Glomerular endothelial cell (primary cell): Measurements from ENCODE around the gene TGM3. TPM values are rescaled to one million over a fixed set of nuclear protein-coding genes. Genes with fewer than 3 reads are reported as not detected.

Source experiments
- DNase-seq: peaks from one replicate; pipeline ENCODE4 v3.0.0-alpha.2; 2011; ENCODE audit warnings: low read depth, low spot score; ENCODE audit errors: extremely low read depth
- total RNA-seq: library from RNA; depleted of rRNA; stranded (reverse); fragments of >200 nt; gene quantifications from 2 replicates; pipeline ENCODE4 v1.2.3, GENCODE V29; 2015

Gene TGM3
- total RNA-seq, 1 donor from 2014 or later: not detected

- no peak for DNase-seq
These were observed 8.4 kb downstream of the TGM3 start for GRCh38 chr20:2304180-2304579.

GRCh38 chr20:2305029-2305428 lies 9.2 kb downstream of the TGM3 start:
- DNase-seq: no peak

- DNase-seq: no peak
These were observed 9.7 kb downstream of the TGM3 start for GRCh38 chr20:2305479-2305878.

- DNase-seq: no peak
These were observed 10.1 kb downstream of the TGM3 start for GRCh38 chr20:2305946-2306345.

GRCh38 chr20:2307136-2307535 lies 11.3 kb downstream of the TGM3 start:
- no peak for DNase-seq

DNA sequence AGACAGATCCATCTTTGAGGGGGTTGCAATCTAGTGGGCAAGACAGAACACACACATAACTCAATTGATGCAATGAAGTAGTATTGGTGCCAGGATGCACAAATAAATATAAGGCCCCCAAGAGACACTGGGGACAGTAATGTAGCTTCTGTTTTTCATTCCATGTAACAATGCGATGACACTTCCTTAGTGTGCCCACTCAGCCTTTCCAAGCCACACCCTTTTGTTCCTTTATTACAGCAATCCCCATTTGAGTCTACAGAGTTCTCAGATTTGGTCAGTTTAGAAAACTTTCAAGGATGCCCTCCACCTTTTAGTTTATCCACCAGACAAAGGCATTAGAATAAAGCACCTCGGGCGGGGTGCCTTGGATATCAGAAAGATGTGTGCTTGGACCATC lies 15.5 kb downstream of the TGM3 start:
- no peak for DNase-seq

DNA sequence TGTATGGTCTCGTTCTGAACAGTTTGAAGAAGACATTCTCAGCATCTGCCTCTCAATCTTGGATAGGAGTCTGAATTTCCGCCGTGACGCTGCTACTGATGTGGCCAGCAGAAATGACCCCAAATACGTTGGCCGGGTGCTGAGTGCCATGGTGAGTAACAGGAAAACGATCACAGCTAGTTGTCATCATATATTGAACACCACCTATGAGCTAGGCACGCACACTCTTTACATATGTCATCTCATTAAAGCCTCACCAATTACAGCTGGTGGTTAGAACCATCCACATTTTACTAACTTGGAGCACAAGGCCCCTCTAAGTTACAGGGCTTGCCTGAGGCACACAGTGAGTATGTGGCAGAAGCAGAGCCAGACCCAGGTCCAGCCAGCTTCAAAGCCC lies 17.1 kb downstream of the TGM3 start:
- no peak for DNase-seq

DNA sequence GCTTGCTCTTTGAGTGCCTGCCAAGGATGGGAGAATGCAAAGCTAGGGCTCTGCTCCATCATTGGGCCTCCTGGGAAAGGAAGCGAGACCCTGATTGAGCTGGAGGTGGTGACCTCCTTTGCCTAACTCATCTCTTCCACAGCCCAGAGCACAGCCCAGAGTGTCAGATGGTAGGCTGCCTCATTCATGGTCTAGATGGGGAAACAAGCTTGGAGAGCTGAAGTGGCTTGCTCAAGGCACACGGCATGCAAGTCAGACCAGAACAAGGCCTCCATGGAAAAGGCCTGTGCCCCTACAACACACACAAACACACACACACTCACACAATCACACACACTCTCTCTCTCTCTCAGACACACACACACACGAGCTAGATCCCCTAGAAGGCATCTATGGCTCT lies 17.5 kb downstream of the TGM3 start:
- no peak for DNase-seq

DNA sequence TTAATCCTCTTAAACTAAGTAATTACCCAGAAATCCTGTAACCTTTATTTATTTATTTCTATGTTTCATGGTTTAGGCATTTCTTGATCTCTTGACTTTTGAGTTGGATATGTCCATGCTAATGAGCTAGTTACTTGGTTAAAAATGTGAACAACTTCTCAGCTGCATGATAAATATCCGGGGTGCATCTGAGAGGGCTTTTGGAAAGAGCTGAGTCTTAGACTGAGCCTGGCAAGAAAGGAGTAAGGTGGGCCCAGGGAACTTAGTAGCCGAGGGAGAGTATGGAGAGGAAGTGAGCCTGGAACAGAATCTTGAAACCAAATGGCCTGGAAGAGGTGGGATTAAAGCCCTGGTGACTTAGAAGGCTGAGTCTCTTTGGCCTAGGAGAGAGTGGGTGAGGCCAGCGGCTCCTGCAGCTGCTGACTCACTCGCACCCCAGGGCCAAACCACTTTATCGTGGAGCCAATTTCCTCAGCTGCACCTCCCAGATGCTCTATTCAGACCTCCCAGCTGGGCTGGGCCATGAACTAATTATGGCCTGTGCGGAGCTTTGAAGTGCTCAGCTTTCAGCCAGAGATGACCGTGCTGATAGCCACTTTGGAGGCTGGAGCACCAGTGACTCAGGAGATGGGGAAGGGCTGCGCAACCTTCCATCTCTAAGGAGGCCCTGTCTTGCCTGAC lies 19.1 kb downstream of the TGM3 start:
- DNase-seq: no peak

GRCh38 chr20:2315440-2315778 lies 19.6 kb downstream of the TGM3 start:
- DNase-seq: no peak

DNA sequence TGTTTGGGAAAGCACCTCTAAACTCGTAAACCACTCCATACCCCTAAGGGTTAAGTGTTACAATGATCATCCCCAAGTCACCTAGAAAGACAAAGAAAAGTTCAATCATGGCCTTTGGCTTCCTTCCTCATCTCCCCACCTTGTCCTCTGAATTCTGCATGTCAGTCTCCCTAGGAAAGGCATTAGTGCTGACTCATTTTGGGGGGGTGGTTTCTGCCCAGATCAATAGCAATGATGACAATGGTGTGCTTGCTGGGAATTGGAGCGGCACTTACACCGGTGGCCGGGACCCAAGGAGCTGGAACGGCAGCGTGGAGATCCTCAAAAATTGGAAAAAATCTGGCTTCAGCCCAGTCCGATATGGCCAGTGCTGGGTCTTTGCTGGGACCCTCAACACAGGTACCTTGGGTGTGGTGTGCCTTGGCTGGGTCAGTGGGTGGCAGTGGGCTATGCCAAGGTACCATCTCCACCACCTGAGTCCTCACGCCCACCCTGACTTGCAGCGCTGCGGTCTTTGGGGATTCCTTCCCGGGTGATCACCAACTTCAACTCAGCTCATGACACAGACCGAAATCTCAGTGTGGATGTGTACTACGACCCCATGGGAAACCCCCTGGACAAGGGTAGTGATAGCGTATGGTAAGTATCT lies 21.2 kb downstream of the TGM3 start:
- DNase-seq: no peak

DNA sequence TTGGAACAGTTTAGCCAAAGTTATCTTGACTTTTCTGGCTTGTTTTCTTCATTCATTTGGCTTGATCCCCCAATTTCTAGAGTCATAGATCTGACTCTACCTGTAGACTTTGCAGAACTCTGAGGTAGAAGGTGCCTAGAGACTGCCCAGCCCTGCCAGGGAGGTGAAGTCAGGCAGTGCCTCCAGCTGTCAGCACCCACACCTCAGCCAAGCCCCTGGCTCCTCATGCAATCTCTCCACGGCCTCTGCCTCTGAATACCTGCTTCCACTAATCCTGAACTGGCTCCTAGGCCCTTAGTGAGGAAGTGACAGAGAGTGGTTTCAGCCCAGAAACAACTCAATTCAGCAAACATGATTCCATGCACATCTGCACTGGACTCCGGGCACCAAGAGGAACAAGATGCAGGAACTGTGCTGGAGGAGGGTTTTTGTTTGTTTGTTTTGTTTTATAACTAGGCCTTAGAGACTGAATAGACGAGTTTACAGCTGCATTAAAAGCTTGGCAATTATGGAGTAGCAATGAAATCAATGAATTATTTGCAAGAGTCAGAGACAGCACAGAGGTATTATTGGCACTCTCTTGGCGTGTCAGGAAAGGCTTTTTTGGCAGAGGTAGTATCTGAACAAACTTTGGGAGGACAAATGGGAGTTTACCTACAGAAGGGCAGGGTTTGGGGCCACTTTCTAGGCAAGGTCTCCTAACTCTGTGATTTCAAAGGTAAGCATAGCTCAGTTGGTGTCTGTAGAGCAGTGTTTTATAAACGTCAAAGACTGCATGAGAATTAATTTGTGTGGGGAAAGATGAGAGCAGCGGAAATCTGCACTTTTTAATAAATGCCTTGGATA lies 25.2 kb downstream of the TGM3 start:
- no peak for DNase-seq

DNA sequence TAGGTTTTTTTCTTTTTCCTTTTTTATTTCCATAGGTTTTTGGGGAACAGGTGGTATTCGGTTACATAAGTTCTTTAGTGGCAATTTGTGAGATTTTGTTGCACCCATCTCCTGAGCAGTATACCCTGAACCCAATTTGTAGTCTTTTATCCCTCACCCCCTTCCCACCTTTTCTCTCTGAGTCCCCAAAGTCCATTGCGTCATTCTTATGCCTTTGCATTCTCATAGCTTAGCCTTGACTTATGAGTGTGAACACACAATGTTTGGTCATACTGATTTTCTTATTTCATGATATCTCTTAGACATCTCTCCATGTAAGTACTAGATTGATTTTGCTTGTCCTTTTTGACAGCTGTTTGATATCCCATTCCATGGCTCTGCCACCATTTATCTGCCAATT lies 27.2 kb downstream of the TGM3 start:
- DNase-seq: no peak

- DNase-seq: no peak
These were observed 30.2 kb downstream of the TGM3 start for GRCh38 chr20:2326046-2326445.

DNA sequence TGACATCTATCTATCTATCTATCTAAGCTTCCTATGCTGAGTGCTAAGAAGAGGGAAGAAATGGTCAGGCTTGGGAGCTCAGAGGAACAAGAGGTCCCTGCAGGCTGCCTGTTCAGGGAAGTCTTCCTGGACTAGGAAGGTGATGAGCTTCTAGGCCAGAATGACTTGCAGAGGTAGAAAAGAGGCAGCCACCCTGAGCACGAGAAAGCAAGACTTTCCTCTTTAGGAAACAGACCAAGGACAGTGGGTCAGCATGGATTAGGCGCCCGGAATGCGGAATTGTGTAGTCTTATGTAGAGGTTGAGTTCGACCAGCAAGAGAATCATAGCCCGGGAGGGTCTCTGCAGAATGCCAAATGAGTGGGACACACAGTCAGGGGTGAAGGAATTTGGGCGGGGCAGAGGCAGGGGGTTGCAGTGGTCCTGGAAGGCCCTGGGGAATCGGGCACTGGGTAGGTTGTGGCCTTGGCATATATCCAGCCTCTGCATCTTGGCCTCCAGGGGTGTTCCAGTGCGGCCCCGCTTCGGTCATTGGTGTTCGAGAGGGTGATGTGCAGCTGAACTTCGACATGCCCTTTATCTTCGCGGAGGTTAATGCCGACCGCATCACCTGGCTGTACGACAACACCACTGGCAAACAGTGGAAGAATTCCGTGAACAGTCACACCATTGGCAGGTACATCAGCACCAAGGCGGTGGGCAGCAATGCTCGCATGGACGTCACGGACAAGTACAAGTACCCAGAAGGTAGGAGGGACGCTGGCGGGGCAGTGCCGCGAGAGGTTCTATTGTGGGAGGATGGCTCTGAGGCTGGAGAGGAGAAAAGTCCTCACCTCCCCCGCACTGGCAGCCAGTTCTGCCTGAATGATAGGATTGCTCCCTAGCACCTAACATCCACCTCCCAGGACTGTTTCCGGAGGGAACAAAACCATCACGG lies 32.1 kb downstream of the TGM3 start:
- no peak for DNase-seq

DNA sequence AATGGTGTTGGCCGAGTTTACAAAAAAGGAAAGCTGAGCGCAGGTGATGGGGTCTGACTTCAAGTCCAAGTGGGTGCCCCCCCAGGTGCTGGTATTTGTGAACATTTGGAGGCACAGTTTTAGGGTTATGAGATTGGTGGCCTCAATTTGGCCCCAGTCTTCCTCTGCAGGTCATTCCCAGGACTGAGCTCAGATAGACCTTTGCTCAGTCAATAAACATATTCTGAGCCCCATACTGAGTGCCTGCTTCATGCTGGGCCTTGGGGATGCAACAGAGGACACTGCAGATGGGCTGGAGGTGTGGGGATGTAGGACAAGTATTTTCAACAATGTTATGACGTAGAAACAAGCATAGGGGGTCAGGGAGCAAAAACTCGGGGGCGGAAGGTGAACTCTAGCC lies 33.5 kb downstream of the TGM3 start:
- no peak for DNase-seq

DNA sequence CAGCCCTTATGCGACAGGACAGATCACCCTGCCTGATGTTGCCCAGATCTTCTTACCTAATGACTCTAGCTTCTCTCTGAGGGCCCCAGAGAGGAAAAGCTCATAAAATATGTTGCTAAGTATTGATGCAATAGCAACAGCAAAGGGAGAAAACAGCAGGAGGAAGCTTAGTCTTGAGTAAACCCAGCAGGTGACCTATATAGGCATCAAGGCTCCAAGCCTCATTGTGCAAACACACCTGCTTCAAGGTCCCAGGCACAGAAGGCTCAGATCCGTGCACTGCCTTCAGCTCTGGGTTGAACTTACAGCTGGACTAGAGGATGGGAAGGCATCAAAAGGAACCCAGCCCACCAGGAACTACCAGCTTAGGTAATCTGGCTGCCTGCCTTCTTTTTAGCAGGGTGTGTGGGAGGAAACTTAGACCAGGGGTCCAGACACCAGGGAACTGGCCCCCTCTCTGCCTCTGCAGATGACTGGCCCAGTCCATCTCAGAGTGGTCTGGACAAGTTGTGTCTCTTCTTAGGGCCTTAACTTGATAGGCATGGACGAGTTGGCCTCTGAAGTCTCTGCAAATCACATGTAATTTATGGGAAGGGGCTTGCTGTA lies 34.4 kb downstream of the TGM3 start:
- no peak for DNase-seq

GRCh38 chr20:2331106-2331505 lies 35.3 kb downstream of the TGM3 start:
- no peak for DNase-seq

DNA sequence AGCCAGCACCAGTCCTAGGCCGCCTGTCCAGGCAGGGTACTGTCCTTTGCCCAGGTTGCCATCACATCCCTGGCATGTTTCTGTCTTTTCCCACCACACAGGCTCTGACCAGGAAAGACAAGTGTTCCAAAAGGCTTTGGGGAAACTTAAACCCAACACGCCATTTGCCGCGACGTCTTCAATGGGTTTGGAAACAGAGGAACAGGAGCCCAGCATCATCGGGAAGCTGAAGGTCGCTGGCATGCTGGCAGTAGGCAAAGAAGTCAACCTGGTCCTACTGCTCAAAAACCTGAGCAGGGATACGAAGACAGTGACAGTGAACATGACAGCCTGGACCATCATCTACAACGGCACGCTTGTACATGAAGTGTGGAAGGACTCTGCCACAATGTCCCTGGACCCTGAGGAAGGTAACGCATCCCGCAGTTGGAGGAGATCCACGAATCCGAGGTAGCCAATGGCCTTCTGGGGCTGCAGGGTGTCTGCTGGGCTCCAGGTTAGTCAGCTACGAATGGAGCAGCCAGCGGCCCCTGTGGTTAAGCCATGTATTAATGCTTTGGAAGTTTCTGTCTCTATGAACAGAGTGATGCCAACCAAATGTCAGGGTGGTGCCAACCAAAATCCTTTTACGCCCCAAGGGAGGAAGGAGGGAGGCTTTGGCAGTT lies 36.2 kb downstream of the TGM3 start:
- no peak for DNase-seq

- DNase-seq: no peak
These were observed 36.9 kb downstream of the TGM3 start for GRCh38 chr20:2332711-2333110.
